MCF 10A (cell line): ENCODE measurements around the gene KIF2C. TPM values are rescaled to one million over a fixed set of nuclear protein-coding genes. Genes with fewer than 3 reads are reported as not detected.
"Not testable (repeated sequence)": the region's sequence is repeated elsewhere in the genome, so short reads cannot be mapped to it uniquely, and the experiment has no call there.

ENCODE experiments used
- BruUV-seq: library from RNA; stranded (reverse); fragments of 400-500 nt; replicated peaks from 2 replicates; lab custom pipeline; 2021; lab: Mats Ljungman, UMichigan
- CTCF ChIA-PET: fragments of 300-600 bp; sonication (Branson Sonifier 250); formaldehyde crosslinking; extraction: SDS; loops from one replicate; lab custom pipeline; 2021; ENCODE audit warnings: antibody characterized with exemption, inconsistent platforms; lab: Yijun Ruan, JAX
- POLR2A ChIA-PET: fragments of 300-600, 350-650 bp; sonication (Branson Sonifier 250); formaldehyde crosslinking; extraction: SDS; loops from one replicate; lab custom pipeline; 2020; ENCODE audit warnings: antibody characterized with exemption, inconsistent platforms; lab: Yijun Ruan, JAX
- DNase-seq: peaks from one replicate; pipeline ENCODE4 v3.0.0-alpha.2; 2018; ENCODE audit not compliant: unreplicated experiment
- H3K27ac Mint-ChIP-seq: one replicate; pipeline ENCODE4 v1.8.0; 2022; ENCODE audit warnings: mild to moderate bottlenecking, low read depth, mixed read lengths; ENCODE audit not compliant: unreplicated experiment
- H3K27me3 Mint-ChIP-seq: one replicate; pipeline ENCODE4 v1.8.0; 2022; ENCODE audit warnings: mixed read lengths; ENCODE audit not compliant: insufficient read depth, unreplicated experiment
- H3K36me3 Mint-ChIP-seq: one replicate; pipeline ENCODE4 v1.8.0; 2022; ENCODE audit warnings: mild to moderate bottlenecking, moderate library complexity, mixed read lengths; ENCODE audit not compliant: insufficient read depth, unreplicated experiment
- H3K4me1 Mint-ChIP-seq: one replicate; pipeline ENCODE4 v1.8.0; 2022; ENCODE audit warnings: mixed read lengths; ENCODE audit not compliant: insufficient read depth, unreplicated experiment
- H3K4me3 Mint-ChIP-seq: one replicate; pipeline ENCODE4 v1.8.0; 2022; ENCODE audit warnings: mild to moderate bottlenecking, moderate library complexity, mixed read lengths; ENCODE audit not compliant: unreplicated experiment
- H3K9me3 Mint-ChIP-seq: one replicate; pipeline ENCODE4 v1.8.0; 2022; ENCODE audit warnings: mixed read lengths; ENCODE audit not compliant: unreplicated experiment
- CTCF ChIP-seq: fragments of 200-600 bp; IDR thresholded peaks from one replicate; pipeline ENCODE4 v1.8.0; 2022; ENCODE audit warnings: antibody characterized with exemption, mild to moderate bottlenecking; ENCODE audit not compliant: unreplicated experiment
- intact Hi-C: fragments of 100-400 bp; cut with micrococcal nuclease; formaldehyde crosslinking; loops from 2 replicates; pipeline ENCODE4 v1.14.1; 2022
- total RNA-seq: library from RNA; stranded (reverse); gene quantifications from 2 replicates; pipeline ENCODE4 v1.2.3, GENCODE V29; 2022

KIF2C gene
- total RNA-seq, 1 experiment from 2014 or later, result 25.1 TPM

- no peak overlapping the region for H3K27ac Mint-ChIP-seq
- ChIA-PET POLR2A (interaction anchor here (0.7 to 2.1 kb wide), 3 partner anchors 17 to 28 kb away, joined by 4 to 9 read pairs (median 4); partner anchors contain the start of genes RNU5D-1 and RPS8), CTCF (interaction anchor here (0.6 to 1.7 kb wide), 5 partner anchors 14 to 700 kb away, joined by 3 to 12 read pairs (median 3); partner anchors contain the start of gene RNU5D-1)
- peaks cover 65% of the 10 kb centered on the region for H3K36me3 Mint-ChIP-seq
- H3K27me3 Mint-ChIP-seq, result no peaks in the 10 kb centered on the region
- H3K9me3 Mint-ChIP-seq, result no peaks in the 10 kb centered on the region
- H3K4me3 Mint-ChIP-seq, result no peak overlapping the region
- TF ChIP-seq CTCF, result no peak
- no peak for DNase-seq
- intact Hi-C loops, result no loop called here
- no TSS peak for BruUV-seq
- H3K4me1 Mint-ChIP-seq, result peaks cover 1% of the 10 kb centered on the region
These were observed 8.2 kb downstream of the KIF2C start for GRCh38 chr1:44747878-44748277.

DNA sequence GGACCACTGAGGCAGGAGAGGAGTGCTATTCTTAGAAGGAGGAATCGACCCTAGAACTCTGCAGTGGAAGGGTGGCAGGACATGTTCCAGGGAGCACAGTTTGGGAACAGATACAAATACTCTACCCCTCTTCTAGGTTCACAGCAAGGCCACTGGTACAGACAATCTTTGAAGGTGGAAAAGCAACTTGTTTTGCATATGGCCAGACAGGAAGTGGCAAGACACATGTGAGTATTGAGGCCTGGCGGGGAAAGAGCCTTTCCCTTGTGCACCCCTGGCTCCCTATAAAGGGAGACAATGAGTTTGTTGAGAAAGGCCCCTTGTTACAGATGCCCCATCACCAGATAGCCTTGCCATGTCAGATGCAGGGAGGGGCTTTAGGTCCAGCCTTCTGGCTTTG lies 17.8 kb downstream of the KIF2C start:
- ChIA-PET POLR2A (interaction anchor here (0.6 kb wide), 2 partner anchors 25 to 26 kb away, joined by 3 to 5 read pairs; partner anchors contain the start of gene RNU5D-1), CTCF (no interaction called here)
- Mint-ChIP-seq H3K4me1 (no peaks in the 10 kb centered on the region), H3K36me3 (peaks cover 46% of the 10 kb centered on the region), H3K27ac (no peak overlapping the region), H3K9me3 (no peaks in the 10 kb centered on the region), H3K4me3 (no peak overlapping the region), H3K27me3 (no peaks in the 10 kb centered on the region)
- DNase-seq, result no peak
- intact Hi-C loops, result no loop called here
- no TSS peak for BruUV-seq
- TF ChIP-seq CTCF, result no peak

GRCh38 chr1:44759077-44759476 lies 19.4 kb downstream of the KIF2C start:
- Mint-ChIP-seq H3K36me3 (peaks cover 35% of the 10 kb centered on the region), H3K4me3 (no peak overlapping the region), H3K4me1 (no peaks in the 10 kb centered on the region), H3K9me3 (no peaks in the 10 kb centered on the region), H3K27me3 (no peaks in the 10 kb centered on the region), H3K27ac (no peak overlapping the region)
- intact Hi-C loops, result no loop called here
- no peak for DNase-seq
- CTCF ChIA-PET, result no interaction called here
- BruUV-seq, result no TSS peak
- POLR2A ChIA-PET, result interaction anchor here (1.0 kb wide), 1 partner anchor 16 kb away, joined by 3 read pairs; no protein-coding TSS in a partner anchor
- no peak for TF ChIP-seq CTCF

- Mint-ChIP-seq H3K27ac (no peak overlapping the region), H3K9me3 (no peaks in the 10 kb centered on the region), H3K4me3 (no peak overlapping the region), H3K36me3 (peaks cover 31% of the 10 kb centered on the region), H3K4me1 (no peaks in the 10 kb centered on the region), H3K27me3 (no peaks in the 10 kb centered on the region)
- CTCF ChIA-PET, result interaction anchor here (1.6 kb wide), 1 partner anchor 13 kb away, joined by 3 read pairs; no protein-coding TSS in a partner anchor
- intact Hi-C loops, result no loop called here
- POLR2A ChIA-PET, result interaction anchor here (1.0 kb wide), 1 partner anchor 22 kb away, joined by 3 read pairs; no protein-coding TSS in a partner anchor
- no peak for DNase-seq
- no TSS peak for BruUV-seq
- no peak for TF ChIP-seq CTCF
These were observed 21.2 kb downstream of the KIF2C start for GRCh38 chr1:44760876-44761275.

DNA sequence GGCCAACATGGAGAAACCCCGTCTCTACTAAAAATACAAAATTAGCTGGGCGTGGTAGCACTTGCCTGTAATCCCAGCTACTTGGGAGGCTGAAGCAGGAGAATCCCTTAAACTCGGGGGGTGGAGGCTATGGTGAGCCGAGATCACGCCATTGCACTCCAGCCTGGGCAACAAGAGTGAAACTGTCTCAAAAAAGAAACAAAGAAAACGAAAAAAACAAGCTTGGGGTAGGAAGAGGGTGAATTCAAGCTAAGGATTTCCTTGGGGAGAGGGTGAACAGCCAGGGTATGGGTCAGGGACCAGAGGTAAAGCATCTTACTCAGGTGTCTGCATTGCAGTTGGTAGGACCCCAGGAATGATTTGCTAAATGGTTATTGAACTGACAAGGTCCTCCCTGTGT lies 26.8 kb downstream of the KIF2C start:
- H3K9me3 Mint-ChIP-seq, intact Hi-C loops, H3K36me3 Mint-ChIP-seq, H3K27me3 Mint-ChIP-seq, H3K27ac Mint-ChIP-seq, H3K4me3 Mint-ChIP-seq, DNase-seq, BruUV-seq, H3K4me1 Mint-ChIP-seq: not testable (repeated sequence)
- POLR2A ChIA-PET, result interaction anchor here (1.2 to 4.2 kb wide), 6 partner anchors 9 to 93 kb away, joined by 3 to 28 read pairs (median 5); partner anchors contain the start of genes RNU5D-1, RPS8 and TMEM53
- CTCF ChIA-PET, result interaction anchor here (2.2 kb wide), 1 partner anchor 35 kb away, joined by 13 read pairs; the partner anchor contains the start of gene RNU5D-1
